Keratinocyte (primary cell): ENCODE data around the gene PTK7.

Experiments used
- CTCF ChIP-seq, 3 experiments: IDR thresholded peaks in 1 of 3; conservative IDR thresholded peaks in 1 of 3; optimal IDR thresholded peaks in 1 of 3; 2 replicates in 2 of 3; 3 replicates in 1 of 3; pipeline versions ENCODE3 to v1.5.1; 2011; ENCODE audit warnings: low read length in 3 of 3, mild to moderate bottlenecking in 3 of 3, moderate library complexity in 2 of 3, control low read depth in 1 of 3, inconsistent platforms in 1 of 3; ENCODE audit not compliant: insufficient read depth in 2 of 3; ENCODE audit errors: extremely low read depth in 1 of 3
- EZH2 ChIP-seq: IDR thresholded peaks from one replicate; pipeline ENCODE4 v1.6.1; 2012; ENCODE audit warnings: inconsistent platforms, mild to moderate bottlenecking, low read length, moderate library complexity

- no peak for TF ChIP-seq CTCF (optimal IDR thresholded peaks at IDR 0.05 in 1 of 3, IDR thresholded peaks at IDR 0.05 in 1 of 3, conservative IDR thresholded peaks at IDR 0.05 in 1 of 3; ENCODE audit: extremely low read depth in 1 of 3, insufficient read depth in 2 of 3, low read length in 3 of 3)
- TF ChIP-seq EZH2, result no peak
Measured at GRCh38 chr6:43077981-43078511, 1.9 kb downstream of the PTK7 start.
